Keratinocyte (primary cell): ENCODE results near the gene DGKI.

Source experiments
- EZH2 ChIP-seq: IDR thresholded peaks from one replicate; pipeline ENCODE4 v1.6.1; 2012; ENCODE audit warnings: inconsistent platforms, mild to moderate bottlenecking, low read length, moderate library complexity
- TF ChIP-seq, protein P1 (sequence below), 3 experiments: IDR thresholded peaks in 1 of 3; conservative IDR thresholded peaks in 1 of 3; optimal IDR thresholded peaks in 1 of 3; 2 replicates in 2 of 3; 3 replicates in 1 of 3; pipeline versions ENCODE3 to v1.5.1; 2011; ENCODE audit warnings: low read length in 3 of 3, mild to moderate bottlenecking in 3 of 3, moderate library complexity in 2 of 3, control low read depth in 1 of 3, inconsistent platforms in 1 of 3; ENCODE audit not compliant: insufficient read depth in 2 of 3; ENCODE audit errors: extremely low read depth in 1 of 3

DNA sequence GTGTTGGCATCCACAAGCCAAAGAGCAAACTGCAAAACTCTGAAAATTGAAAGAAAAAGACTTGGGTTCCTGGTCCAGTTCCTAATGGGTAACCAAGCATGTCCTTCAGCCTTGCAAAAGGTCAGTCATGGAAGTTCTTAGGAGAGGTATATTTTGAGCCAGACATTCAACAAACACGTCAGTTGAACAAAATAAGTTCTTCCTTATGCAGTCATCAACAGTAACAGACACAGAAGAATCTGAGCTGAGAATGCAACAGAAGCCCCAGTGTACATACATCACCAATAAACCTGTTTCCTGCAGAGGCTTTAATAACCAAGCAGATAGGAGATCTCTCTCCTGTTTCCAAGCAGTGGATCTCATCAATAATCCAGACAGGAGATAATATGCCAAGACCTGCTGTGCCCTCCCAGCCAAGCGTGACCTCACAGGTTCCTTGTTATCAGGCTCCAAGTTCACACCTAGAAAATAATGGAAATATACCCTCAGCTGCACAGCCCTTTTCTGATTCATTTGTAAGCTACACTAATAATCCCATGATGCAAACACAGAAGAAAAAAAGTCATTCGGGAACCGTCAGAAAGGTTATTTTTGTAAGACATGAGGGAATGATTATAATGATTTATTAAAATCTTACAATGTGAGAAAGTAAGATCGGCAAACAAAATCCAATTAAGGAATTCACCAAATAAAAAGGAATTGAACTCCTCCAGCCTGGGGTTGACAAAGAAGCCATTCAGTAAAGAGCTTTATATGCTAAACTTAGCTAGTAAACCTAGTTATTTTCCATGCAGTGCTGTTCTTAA lies 90.7 kb downstream of the DGKI start:
- TF ChIP-seq, protein P1, sequence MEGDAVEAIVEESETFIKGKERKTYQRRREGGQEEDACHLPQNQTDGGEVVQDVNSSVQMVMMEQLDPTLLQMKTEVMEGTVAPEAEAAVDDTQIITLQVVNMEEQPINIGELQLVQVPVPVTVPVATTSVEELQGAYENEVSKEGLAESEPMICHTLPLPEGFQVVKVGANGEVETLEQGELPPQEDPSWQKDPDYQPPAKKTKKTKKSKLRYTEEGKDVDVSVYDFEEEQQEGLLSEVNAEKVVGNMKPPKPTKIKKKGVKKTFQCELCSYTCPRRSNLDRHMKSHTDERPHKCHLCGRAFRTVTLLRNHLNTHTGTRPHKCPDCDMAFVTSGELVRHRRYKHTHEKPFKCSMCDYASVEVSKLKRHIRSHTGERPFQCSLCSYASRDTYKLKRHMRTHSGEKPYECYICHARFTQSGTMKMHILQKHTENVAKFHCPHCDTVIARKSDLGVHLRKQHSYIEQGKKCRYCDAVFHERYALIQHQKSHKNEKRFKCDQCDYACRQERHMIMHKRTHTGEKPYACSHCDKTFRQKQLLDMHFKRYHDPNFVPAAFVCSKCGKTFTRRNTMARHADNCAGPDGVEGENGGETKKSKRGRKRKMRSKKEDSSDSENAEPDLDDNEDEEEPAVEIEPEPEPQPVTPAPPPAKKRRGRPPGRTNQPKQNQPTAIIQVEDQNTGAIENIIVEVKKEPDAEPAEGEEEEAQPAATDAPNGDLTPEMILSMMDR (optimal IDR thresholded peaks at IDR 0.05 in 1 of 3, IDR thresholded peaks at IDR 0.05 in 1 of 3, conservative IDR thresholded peaks at IDR 0.05 in 1 of 3; ENCODE audit: extremely low read depth in 1 of 3, insufficient read depth in 2 of 3, low read length in 3 of 3) = no peak
- no peak for TF ChIP-seq EZH2
